Lower lobe of right lung (tissue), 2 donors: ENCODE results near the gene KIAA2012. TPM values are rescaled to one million over a fixed set of nuclear protein-coding genes. Genes with fewer than 3 reads are reported as not detected.

Experiments
- ATAC-seq, 2 donors: fragments of 200-7000 bp; cut with Tn5 transposase; one replicate each; pipeline ENCODE4 v1.9.1; 2020 to 2022; ENCODE audit warnings: mild to moderate bottlenecking in 2 of 2, moderate library complexity in 2 of 2
- DNase-seq: peaks from one replicate; pipeline ENCODE4 v3.0.0-alpha.2; 2020
- H3K27ac ChIP-seq: fragments of 200-600 bp; one replicate; pipeline ENCODE4 v1.8.0; 2022
- H3K27me3 ChIP-seq: fragments of 200-600 bp; one replicate; pipeline ENCODE4 v1.8.0; 2022; ENCODE audit warnings: low read depth
- H3K36me3 ChIP-seq: fragments of 200-600 bp; one replicate; pipeline ENCODE4 v1.8.0; 2022; ENCODE audit warnings: mild to moderate bottlenecking
- H3K4me1 ChIP-seq: fragments of 200-600 bp; one replicate; pipeline ENCODE4 v1.8.0; 2022
- H3K4me3 ChIP-seq: fragments of 200-600 bp; one replicate; pipeline ENCODE4 v1.8.0; 2022; ENCODE audit warnings: mild to moderate bottlenecking
- H3K9me3 ChIP-seq: fragments of 200-600 bp; one replicate; pipeline ENCODE4 v1.8.0; 2022
- intact Hi-C: fragments of 100-400 bp; cut with DNase I; formaldehyde crosslinking; loops from one replicate; pipeline ENCODE4 v1.11.0; 2022
- total RNA-seq: library from RNA; stranded (reverse); fragmentation: NEBNext Ultra II Directional; extraction: Animal tissue kit (Norgen Biotek cat#: 25700); gene quantifications from one replicate; pipeline ENCODE4 v1.2.1, GENCODE V29; 2021
- TF ChIP-seq, protein P1 (sequence below): fragments of 200-600 bp; IDR thresholded peaks from one replicate; pipeline ENCODE4 v1.8.0; 2022; ENCODE audit warnings: antibody characterized with exemption, mild to moderate bottlenecking
- donor health status: DM: no; HTN: yes; CAD: no; lungs with severe emphysema.

The KIAA2012 gene
- total RNA-seq, 1 donor from 2014 or later, result 2.8 TPM

DNA sequence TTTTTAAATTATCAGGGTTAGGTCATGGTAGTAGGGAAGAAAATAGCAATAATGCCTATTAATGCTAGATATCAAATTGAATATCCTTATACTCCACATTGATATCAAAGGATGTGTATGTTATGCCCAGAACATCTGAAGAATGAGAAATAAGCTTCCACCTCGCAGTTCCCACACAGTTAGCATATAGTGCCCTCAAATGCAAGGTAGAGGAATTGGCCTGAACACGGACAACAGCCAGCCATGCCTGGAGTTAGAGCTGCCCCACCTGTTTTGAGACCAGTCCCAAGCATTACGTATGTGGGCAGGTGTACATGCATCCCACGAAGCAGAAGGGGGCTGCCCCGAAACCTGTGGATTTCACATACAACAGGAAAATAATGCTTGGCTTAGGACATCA, 85.7 kb downstream of the KIAA2012 start:
- Histone ChIP-seq H3K27ac (no peak overlapping the region), H3K9me3 (no peaks in the 10 kb centered on the region), H3K4me3 (no peak overlapping the region), H3K36me3 (no peaks in the 10 kb centered on the region), H3K4me1 (no peaks in the 10 kb centered on the region), H3K27me3 (no peaks in the 10 kb centered on the region)
- ATAC-seq, result no peak
- intact Hi-C loops, result no loop called here
- no peak for DNase-seq
- TF ChIP-seq, protein P1, sequence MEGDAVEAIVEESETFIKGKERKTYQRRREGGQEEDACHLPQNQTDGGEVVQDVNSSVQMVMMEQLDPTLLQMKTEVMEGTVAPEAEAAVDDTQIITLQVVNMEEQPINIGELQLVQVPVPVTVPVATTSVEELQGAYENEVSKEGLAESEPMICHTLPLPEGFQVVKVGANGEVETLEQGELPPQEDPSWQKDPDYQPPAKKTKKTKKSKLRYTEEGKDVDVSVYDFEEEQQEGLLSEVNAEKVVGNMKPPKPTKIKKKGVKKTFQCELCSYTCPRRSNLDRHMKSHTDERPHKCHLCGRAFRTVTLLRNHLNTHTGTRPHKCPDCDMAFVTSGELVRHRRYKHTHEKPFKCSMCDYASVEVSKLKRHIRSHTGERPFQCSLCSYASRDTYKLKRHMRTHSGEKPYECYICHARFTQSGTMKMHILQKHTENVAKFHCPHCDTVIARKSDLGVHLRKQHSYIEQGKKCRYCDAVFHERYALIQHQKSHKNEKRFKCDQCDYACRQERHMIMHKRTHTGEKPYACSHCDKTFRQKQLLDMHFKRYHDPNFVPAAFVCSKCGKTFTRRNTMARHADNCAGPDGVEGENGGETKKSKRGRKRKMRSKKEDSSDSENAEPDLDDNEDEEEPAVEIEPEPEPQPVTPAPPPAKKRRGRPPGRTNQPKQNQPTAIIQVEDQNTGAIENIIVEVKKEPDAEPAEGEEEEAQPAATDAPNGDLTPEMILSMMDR, result no peak

DNA sequence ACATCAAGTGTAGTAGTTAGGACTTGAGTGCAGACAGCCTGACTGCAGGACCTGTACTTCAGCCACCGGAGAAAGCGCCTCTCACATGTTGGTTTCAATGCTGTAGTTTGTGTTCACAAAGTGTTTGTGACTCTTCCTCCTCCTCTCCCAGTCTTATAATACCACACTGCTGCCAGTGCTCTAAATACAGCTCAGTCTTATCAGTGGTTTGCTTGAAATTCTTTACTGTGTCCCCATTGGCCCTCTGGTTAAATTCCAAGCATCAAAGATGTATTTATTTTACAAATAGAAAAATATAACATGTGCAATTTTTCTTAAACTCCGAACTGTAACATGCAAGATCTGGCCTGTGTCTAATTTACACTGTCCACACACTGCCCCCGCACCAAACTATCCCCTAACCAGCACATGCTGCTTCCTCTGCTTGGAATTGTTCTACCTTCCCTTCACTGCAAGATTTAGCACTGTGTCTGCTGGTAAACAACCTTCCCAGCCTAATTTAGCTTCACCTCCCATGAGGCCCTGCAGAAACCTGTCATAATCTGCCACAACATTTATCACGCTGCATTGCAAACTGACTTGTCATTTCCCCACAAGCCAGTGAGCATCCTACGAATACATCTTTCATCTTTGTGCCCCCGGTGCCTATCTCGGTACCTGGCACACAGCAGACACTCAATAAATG, 88.2 kb downstream of the KIAA2012 start:
- Histone ChIP-seq H3K36me3 (no peaks in the 10 kb centered on the region), H3K9me3 (no peaks in the 10 kb centered on the region), H3K4me1 (no peaks in the 10 kb centered on the region), H3K27ac (no peak overlapping the region), H3K4me3 (no peak overlapping the region), H3K27me3 (no peaks in the 10 kb centered on the region)
- TF ChIP-seq, protein P1, result no peak
- intact Hi-C loops, result no loop called here
- no peak for DNase-seq
- ATAC-seq, result no peak

DNA sequence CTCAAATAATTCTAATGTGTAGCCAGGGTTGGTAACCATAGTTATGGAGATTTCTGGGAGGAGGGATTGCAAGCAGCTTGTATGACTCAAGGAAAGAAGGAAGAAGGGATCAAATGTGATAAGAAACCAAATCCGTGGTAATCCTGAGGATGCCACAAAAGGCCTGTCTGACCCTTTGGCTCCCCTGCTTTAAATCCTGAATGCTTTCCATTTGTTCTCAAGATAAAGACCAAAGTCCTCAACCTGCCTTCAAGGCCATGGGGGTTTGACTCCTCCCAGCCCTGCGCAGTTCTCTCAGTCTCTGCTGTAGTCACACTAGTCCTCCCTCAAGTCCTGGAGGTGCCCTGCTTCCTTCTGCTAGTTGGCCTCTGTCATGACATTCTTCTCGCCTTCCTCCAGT, 91.4 kb downstream of the KIAA2012 start:
- TF ChIP-seq, protein P1, result no peak
- no peaks in the 10 kb centered on the region for H3K36me3 ChIP-seq
- ATAC-seq, result no peak
- no peaks in the 10 kb centered on the region for H3K4me1 ChIP-seq
- H3K27me3 ChIP-seq, result no peaks in the 10 kb centered on the region
- H3K9me3 ChIP-seq, result no peaks in the 10 kb centered on the region
- intact Hi-C loops, result no loop called here
- no peak for DNase-seq
- no peak overlapping the region for H3K4me3 ChIP-seq
- H3K27ac ChIP-seq, result no peak overlapping the region

DNA sequence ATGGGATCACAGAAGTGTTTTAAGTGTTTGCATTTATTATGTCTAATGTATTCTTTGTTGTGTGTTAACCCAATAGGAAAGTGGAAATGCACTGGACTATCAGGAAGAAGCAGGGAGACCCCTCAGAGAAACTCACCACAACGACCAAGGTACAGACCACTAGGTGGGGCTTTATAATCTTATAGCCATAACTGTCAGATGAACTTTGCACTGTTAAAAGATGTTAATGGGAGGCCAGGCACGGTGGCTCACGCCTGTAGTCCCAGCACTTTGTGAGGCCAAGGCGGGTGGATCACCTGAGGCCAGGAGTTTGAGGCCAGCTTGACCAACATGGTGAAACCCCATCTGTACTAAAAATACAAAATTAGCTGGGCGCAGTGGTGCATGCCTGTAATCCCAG, 92.2 kb downstream of the KIAA2012 start:
- intact Hi-C loops, result no loop called here
- TF ChIP-seq, protein P1, result no peak
- Histone ChIP-seq H3K4me3 (no peak overlapping the region), H3K27ac (no peak overlapping the region), H3K36me3 (no peaks in the 10 kb centered on the region), H3K9me3 (no peaks in the 10 kb centered on the region), H3K4me1 (no peaks in the 10 kb centered on the region), H3K27me3 (no peaks in the 10 kb centered on the region)
- DNase-seq, result no peak
- ATAC-seq, result no peak

DNA sequence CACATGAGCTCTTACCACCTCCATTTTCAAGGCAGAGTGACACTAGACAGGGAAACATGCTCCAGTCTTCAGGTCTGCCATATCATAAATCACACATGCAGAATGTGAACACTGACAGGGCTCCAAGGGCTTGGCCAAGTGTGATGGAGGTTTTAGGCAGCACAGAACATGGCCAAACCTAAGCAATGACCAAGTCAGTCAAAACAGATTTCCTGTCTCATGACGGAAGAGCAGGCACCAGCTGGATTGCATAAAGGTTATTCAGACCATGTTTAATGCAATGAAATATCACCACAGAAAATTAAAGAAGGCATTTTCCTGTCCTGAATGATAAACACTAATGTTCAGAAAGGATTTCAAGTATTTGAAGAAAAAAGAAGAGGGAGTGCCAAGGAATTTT, 92.9 kb downstream of the KIAA2012 start:
- DNase-seq, result no peak
- intact Hi-C loops, result no loop called here
- no peak for ATAC-seq
- Histone ChIP-seq H3K27ac (no peak overlapping the region), H3K27me3 (no peaks in the 10 kb centered on the region), H3K9me3 (no peaks in the 10 kb centered on the region), H3K36me3 (no peaks in the 10 kb centered on the region), H3K4me3 (no peak overlapping the region), H3K4me1 (no peaks in the 10 kb centered on the region)
- TF ChIP-seq, protein P1, result no peak
